Stimulated activated naive CD4-positive, alpha-beta T cell (primary cell): Measurements from ENCODE around the gene PANX2.

Source experiments
- DNase-seq, 6 experiments: peaks; one replicate each; lab custom pipeline; 2025; lab: John Stamatoyannopoulos, UW

Gene PANX2

GRCh38 chr22:50171319-50171964 lies 911 bp downstream of the PANX2 start:
- no peak for DNase-seq

- DNase-seq: no peak
These were observed 1.5 kb downstream of the PANX2 start for GRCh38 chr22:50171965-50172421.

GRCh38 chr22:50173311-50173982 lies 2.9 kb downstream of the PANX2 start:
- DNase-seq: no peak

GRCh38 chr22:50173983-50174355 lies 3.4 kb downstream of the PANX2 start:
- no peak for DNase-seq

- DNase-seq: no peak
These were observed 4.1 kb downstream of the PANX2 start for GRCh38 chr22:50174382-50175190.

GRCh38 chr22:50175191-50175461 lies 4.6 kb downstream of the PANX2 start:
- no peak for DNase-seq

- DNase-seq: no peak
These were observed 5.7 kb downstream of the PANX2 start for GRCh38 chr22:50175921-50176849.

- DNase-seq: no peak
These were observed 6.5 kb downstream of the PANX2 start for GRCh38 chr22:50176850-50177536.

GRCh38 chr22:50177537-50178470 lies 7.3 kb downstream of the PANX2 start:
- no peak for DNase-seq

- DNase-seq: no peak
These were observed 7.9 kb downstream of the PANX2 start for GRCh38 chr22:50178471-50178864.

GRCh38 chr22:50178871-50179869 lies 8.6 kb downstream of the PANX2 start:
- DNase-seq: no peak

- DNase-seq: no peak
These were observed 9.6 kb downstream of the PANX2 start for GRCh38 chr22:50179937-50180726.

- DNase-seq: no peak
These were observed 10.4 kb downstream of the PANX2 start for GRCh38 chr22:50180727-50181521.

- DNase-seq: no peak
These were observed 11.9 kb downstream of the PANX2 start for GRCh38 chr22:50182176-50183081.

- no peak for DNase-seq
These were observed 12.8 kb downstream of the PANX2 start for GRCh38 chr22:50183141-50183971.
